Lung (tissue), 12 donors: ENCODE results near the gene NCR2. TPM values are rescaled to one million over a fixed set of nuclear protein-coding genes. Genes with fewer than 3 reads are reported as not detected.

Experiments used
- ATAC-seq: fragments of 200-7000 bp; cut with Tn5 transposase; one replicate; pipeline ENCODE4 v1.9.1; 2020; ENCODE audit warnings: moderate number of reproducible peaks; ENCODE audit not compliant: insufficient read depth, low FRiP score
- DNase-seq, 3 donors: peaks; one replicate each; pipeline ENCODE4 v3.0.0-alpha.2; 2013 to 2017
- H3K27ac ChIP-seq, 2 donors: one replicate each; pipeline ENCODE4 v1.5.1; 2013; ENCODE audit warnings: mild to moderate bottlenecking in 2 of 2, moderate library complexity in 2 of 2, control low read depth in 1 of 2, inconsistent platforms in 1 of 2, low read depth in 1 of 2, low read length in 1 of 2
- H3K27me3 ChIP-seq, 3 donors: one replicate each; pipeline ENCODE4 v1.5.1; 2013; ENCODE audit warnings: low read length in 2 of 3; ENCODE audit not compliant: control insufficient read depth in 3 of 3, insufficient read depth in 3 of 3
- H3K36me3 ChIP-seq, 4 donors: one replicate each; pipeline ENCODE4 v1.5.1; 2013; ENCODE audit warnings: low read length in 4 of 4, mild to moderate bottlenecking in 1 of 4, moderate library complexity in 1 of 4; ENCODE audit not compliant: control insufficient read depth in 4 of 4, insufficient read depth in 4 of 4
- H3K4me1 ChIP-seq, 5 donors: one replicate each; pipeline ENCODE4 v1.5.1; 2013; ENCODE audit warnings: low read length in 5 of 5, mild to moderate bottlenecking in 2 of 5, moderate library complexity in 1 of 5; ENCODE audit not compliant: control insufficient read depth in 5 of 5, insufficient read depth in 5 of 5
- H3K4me3 ChIP-seq: one replicate; pipeline ENCODE4 v1.5.1; 2013; ENCODE audit warnings: mild to moderate bottlenecking, control low read depth, moderate library complexity
- H3K9ac ChIP-seq, 2 donors: one replicate each; pipeline ENCODE4 v1.5.1; 2013; ENCODE audit warnings: low read length in 2 of 2, control low read depth in 1 of 2; ENCODE audit not compliant: insufficient read depth in 1 of 2
- H3K9me3 ChIP-seq, 4 donors: one replicate each; pipeline ENCODE4 v1.5.1; 2013; ENCODE audit warnings: low read length in 3 of 4, mild to moderate bottlenecking in 1 of 4, moderate library complexity in 1 of 4; ENCODE audit not compliant: control insufficient read depth in 4 of 4, insufficient read depth in 3 of 4
- WGBS, 2 donors: extraction: QIAGEN DNeasy Blood & Tissue Kit; methylation state at CpG; one replicate each; pipeline ENCODE4 v1.1.7; 2013; 5-methylcytosine and 5-hydroxymethylcytosine counted together
- polyA plus RNA-seq, 2 donors: library from polyadenylated mRNA; stranded (reverse); fragments of 200-250 nt; gene quantifications; one replicate each; pipeline ENCODE4 v1.2.1, GENCODE V29; 2013
- total RNA-seq, 2 donors: library from RNA; depleted of rRNA in 1 of 2; stranded (reverse); fragments of >200 nt in 1 of 2; gene quantifications; one replicate each; pipeline ENCODE4 v1.2.1, GENCODE V29; 2014 to 2021
- TF ChIP-seq, protein P1 (sequence below): IDR thresholded peaks from 2 replicates; pipeline ENCODE4 v1.5.1; 2012; ENCODE audit warnings: mild to moderate bottlenecking; ENCODE audit errors: control extremely low read depth, extremely low read depth
- donor health status: control.
- donor health status: control.
- donor health status: Bipolar disorder and iron deficiency.
- donor health status: healthy.
- donor health status: DM: yes; HTN: yes; CAD: no.

Gene NCR2
- total and polyA plus RNA-seq, 4 donors, result not detected

DNA sequence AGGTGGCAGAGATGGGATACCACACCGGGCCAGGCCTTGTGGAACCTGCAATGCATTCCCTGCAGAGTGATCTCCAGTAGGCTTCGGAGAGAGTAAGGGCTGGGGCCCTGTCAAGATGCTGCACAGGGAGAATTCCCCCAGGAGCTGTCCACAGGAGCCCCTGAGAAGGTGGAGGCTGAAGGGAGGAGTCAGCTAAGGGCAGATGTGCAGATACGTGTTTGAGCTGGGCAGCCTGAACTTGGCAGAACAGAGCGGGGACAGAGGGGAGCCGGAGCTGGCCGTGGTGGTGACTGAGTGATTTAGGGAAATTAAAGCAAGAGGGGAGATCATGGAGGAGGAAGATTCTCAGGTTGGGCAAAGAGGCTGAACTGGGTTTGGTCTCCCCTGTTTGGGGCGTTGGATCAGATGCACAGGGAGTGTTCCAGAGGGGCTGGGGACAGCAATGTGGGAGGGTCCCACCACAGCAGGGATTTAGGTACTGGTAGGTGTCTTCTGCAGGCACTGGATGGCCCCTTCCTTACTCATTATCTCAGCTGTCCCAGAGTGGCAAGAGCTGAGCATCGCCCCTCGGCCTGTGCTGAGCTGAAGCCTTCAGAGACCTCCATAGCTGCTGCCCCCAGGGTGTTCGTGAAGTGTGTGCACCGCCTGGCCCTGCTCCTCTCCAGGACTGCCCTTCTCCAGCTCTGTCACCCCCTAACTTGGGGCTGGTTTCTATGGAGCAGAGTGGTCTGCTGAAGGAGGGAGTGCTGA is 3.8 kb upstream of the NCR2 start:
- H3K27me3 ChIP-seq, result peaks cover 0 to 11% (median 10%) of the 10 kb centered on the region in 3 donors
- no peak overlapping the region for H3K27ac ChIP-seq
- no peaks in the 10 kb centered on the region for H3K36me3 ChIP-seq
- no peak overlapping the region for H3K4me3 ChIP-seq
- DNase-seq, result no peak
- no peak for ATAC-seq
- peaks cover 0 to 2% (median 0%) of the 10 kb centered on the region in 4 donors for H3K9me3 ChIP-seq
- no peaks in the 10 kb centered on the region for H3K4me1 ChIP-seq
- H3K9ac ChIP-seq, result no peak overlapping the region
- WGBS, 2 donors, result 93 to 94% methylated on average over 11 of the region's 11 CpGs
- TF ChIP-seq, protein P1, sequence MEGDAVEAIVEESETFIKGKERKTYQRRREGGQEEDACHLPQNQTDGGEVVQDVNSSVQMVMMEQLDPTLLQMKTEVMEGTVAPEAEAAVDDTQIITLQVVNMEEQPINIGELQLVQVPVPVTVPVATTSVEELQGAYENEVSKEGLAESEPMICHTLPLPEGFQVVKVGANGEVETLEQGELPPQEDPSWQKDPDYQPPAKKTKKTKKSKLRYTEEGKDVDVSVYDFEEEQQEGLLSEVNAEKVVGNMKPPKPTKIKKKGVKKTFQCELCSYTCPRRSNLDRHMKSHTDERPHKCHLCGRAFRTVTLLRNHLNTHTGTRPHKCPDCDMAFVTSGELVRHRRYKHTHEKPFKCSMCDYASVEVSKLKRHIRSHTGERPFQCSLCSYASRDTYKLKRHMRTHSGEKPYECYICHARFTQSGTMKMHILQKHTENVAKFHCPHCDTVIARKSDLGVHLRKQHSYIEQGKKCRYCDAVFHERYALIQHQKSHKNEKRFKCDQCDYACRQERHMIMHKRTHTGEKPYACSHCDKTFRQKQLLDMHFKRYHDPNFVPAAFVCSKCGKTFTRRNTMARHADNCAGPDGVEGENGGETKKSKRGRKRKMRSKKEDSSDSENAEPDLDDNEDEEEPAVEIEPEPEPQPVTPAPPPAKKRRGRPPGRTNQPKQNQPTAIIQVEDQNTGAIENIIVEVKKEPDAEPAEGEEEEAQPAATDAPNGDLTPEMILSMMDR, result no peak

DNA sequence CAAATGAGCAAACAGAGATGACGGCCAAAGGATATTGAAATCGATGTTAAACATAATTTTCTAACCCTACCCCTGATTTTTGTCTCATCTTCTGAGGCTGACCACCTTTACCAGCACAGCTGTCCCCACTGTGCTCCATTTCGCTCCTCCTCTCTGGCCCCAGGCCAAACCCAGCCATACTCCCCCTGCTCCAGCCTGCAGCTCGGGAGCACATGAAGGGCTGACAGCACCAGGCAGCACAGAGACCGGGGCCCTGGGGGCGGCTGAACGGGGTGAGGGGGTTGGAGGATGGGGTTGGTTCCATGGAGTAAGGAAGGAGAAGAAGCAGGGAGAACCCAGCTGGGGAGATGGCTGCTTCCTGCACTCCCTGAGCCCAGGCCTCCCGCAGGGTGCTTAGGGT is 3.2 kb upstream of the NCR2 start:
- no peak for ATAC-seq
- WGBS, 2 donors, result 76 to 81% methylated on average over 8 of the region's 8 CpGs
- no peak overlapping the region for H3K27ac ChIP-seq
- no peaks in the 10 kb centered on the region for H3K4me1 ChIP-seq
- peak in 1 of 3 donors; percentile 23 for DNase-seq
- no peak overlapping the region for H3K4me3 ChIP-seq
- peaks cover 0 to 2% (median 0%) of the 10 kb centered on the region in 4 donors for H3K9me3 ChIP-seq
- peaks cover 0 to 5% (median 4%) of the 10 kb centered on the region in 3 donors for H3K27me3 ChIP-seq
- no peaks in the 10 kb centered on the region for H3K36me3 ChIP-seq
- TF ChIP-seq, protein P1, result no peak
- no peak overlapping the region for H3K9ac ChIP-seq

DNA sequence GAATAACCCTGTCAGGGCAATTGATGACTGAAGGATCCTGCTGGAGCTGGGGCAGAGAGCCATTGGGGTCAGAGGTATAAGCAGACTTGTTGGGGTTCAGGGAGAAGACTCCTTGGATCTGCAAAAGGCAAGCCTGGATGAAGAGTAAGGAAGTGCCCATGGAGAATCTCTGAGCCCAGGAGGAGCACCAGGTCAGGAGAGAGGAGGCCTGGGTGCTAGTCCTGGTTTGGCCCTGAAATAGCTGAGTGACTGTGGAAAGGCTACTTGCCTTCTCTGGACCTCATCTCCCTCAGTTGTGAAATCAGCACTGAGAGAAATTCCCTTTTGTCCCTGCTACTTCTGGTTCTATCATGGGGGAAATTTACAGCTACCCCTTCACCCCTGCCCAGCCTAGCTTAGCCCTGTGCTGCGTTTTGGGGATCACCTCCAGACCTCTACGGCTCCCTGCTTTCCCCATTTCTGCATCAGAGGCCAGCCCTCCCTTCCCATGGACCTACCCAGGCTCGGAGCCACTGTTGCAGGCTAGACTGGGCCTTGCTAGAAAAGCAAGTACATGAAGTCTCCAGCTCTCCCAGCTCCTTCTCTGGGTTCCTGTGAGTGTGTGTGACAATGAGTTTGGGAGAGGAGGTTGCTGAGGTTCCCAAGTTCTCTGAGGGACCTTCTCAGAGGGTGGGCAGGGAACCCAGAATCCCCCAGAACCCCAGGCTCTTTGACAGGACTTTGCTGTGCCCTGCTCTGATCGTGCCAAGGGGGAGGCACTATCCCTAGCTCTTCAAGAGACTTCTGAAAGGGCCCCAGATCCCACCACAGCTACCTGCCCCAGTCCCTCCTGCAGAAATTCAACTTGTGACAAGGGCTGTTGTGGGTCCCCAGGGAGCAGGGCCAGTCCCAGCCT is 2.3 kb upstream of the NCR2 start:
- peaks cover 0 to under 1% (median 0%) of the 10 kb centered on the region in 3 donors for H3K27me3 ChIP-seq
- H3K9ac ChIP-seq, result no peak overlapping the region
- no peak overlapping the region for H3K27ac ChIP-seq
- TF ChIP-seq, protein P1, result no peak
- peaks cover 0 to 2% (median 0%) of the 10 kb centered on the region in 4 donors for H3K9me3 ChIP-seq
- WGBS, 2 donors, result 81 to 90% methylated on average over 4 of the region's 4 CpGs
- no peak for ATAC-seq
- H3K36me3 ChIP-seq, result no peaks in the 10 kb centered on the region
- DNase-seq, result no peak
- H3K4me3 ChIP-seq, result no peak overlapping the region
- H3K4me1 ChIP-seq, result no peaks in the 10 kb centered on the region
